GM12864 (cell line): ENCODE data around the gene CLSTN2.

Source experiments
- DNase-seq: peaks from one replicate; pipeline ENCODE4 v3.0.0-alpha.2; 2011; ENCODE audit warnings: low read depth
- H3K4me3 ChIP-seq: 2 replicates; pipeline ENCODE4 v1.5.1; 2011; ENCODE audit warnings: mild to moderate bottlenecking, low read depth, low read length, control low read depth
- CTCF ChIP-seq: IDR thresholded peaks from 2 replicates; pipeline ENCODE4 v1.5.1; 2011; ENCODE audit warnings: low read depth, mild to moderate bottlenecking, moderate library complexity, low read length, control low read depth, inconsistent platforms; ENCODE audit errors: missing control alignments

The CLSTN2 gene

GRCh38 chr3:140206196-140207040 is 271.4 kb downstream of the CLSTN2 start:
- TF ChIP-seq CTCF: peak; percentile 9
- DNase-seq: no peak
- no peak overlapping the region for H3K4me3 ChIP-seq

- no peak for TF ChIP-seq CTCF
- no peak for DNase-seq
- H3K4me3 ChIP-seq: no peak overlapping the region
Observed at GRCh38 chr3:140207541-140207940, 272.6 kb downstream of the CLSTN2 start.

GRCh38 chr3:140216249-140216648 is 281.3 kb downstream of the CLSTN2 start:
- DNase-seq: peak; percentile 3
- no peak overlapping the region for H3K4me3 ChIP-seq
- peak; percentile 91 for TF ChIP-seq CTCF

GRCh38 chr3:140219291-140219690 is 284.3 kb downstream of the CLSTN2 start:
- no peak overlapping the region for H3K4me3 ChIP-seq
- DNase-seq: no peak
- TF ChIP-seq CTCF: no peak

GRCh38 chr3:140219923-140220452 is 285.0 kb downstream of the CLSTN2 start:
- peak; percentile 4 for DNase-seq
- H3K4me3 ChIP-seq: no peak overlapping the region
- TF ChIP-seq CTCF: peak; percentile 66

GRCh38 chr3:140223197-140223596 is 288.2 kb downstream of the CLSTN2 start:
- DNase-seq: no peak
- no peak for TF ChIP-seq CTCF
- no peak overlapping the region for H3K4me3 ChIP-seq
